ENCODE results near the gene WFDC1.

WFDC1 gene

DNA sequence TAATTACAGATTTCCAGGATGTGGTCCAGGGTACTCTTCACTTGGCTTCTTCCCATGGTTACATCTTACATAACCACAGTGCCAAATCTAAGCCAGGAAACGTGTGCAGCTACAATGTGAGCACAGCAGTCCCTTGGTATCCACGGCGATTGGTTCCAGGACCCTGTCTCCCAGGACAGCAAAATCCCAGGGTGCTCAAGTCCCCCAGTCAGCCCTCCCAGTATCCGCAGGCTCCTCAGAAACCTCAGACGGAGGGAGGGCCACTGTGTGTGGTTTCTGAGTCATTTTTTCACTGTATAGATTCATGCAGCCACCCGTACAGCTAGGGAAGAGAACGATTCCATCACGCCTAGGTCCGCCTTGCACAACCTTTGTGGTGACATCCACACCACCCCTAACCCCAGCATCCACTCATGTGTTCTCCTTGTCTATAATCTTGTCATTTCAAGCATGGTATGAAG, 62.5 kb downstream of the WFDC1 start:
- no peak for DNase-seq

DNA sequence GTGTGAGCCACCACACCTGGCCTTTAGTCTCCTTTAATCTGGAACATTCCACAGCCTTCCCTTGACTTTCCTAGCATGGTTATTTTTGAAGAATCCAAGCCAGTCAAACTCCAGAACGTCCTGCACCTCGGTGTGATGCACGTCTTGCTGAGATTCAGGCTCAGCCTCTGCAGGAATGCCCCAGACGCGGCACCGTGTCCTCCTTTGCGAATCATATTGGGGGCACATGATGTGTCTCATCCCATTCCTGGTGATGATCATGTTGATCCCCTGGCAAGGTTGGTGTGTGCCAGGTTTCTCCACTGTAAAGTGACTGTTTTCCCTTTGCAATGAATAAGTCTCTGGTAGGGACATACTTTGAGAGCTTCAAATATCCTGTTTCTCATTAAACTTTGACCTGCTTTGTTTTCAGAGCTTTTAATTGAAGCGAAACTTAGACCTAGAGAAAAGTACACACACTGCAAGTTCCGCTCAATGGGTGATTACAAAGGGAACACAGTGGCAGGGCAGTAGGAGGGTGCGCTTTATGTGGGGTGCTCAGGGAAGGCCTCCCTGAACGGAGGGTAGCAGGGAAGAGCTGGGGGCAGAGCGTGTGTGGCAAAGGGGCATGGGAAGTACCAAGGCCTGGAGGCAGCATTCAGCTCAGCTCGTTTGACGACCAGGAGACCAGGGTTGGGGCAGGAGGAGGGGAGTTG, 64.1 kb downstream of the WFDC1 start:
- no peak for DNase-seq

- no peak for DNase-seq
Observed at GRCh38 chr16:84359326-84359725, 64.6 kb downstream of the WFDC1 start.

DNA sequence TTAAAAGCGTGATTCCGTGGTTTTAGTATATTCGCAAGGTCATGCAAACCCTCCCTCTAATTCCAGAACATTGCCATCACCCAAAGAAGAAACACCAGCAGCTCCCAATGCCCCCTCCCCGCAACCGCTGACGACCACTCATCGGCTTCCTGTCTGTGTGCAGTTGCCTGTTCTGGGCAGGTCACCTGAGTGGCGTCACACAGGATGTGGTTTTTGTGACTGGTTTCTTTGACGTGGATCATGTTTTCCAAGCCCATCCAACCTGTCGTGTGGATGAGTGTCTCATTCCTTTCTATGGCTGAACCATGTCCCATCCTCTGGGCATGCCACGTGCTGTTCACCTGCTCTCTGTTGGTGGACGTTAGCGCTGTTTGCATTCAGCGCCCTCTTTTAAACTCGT, 65.5 kb downstream of the WFDC1 start:
- DNase-seq = no peak

DNA sequence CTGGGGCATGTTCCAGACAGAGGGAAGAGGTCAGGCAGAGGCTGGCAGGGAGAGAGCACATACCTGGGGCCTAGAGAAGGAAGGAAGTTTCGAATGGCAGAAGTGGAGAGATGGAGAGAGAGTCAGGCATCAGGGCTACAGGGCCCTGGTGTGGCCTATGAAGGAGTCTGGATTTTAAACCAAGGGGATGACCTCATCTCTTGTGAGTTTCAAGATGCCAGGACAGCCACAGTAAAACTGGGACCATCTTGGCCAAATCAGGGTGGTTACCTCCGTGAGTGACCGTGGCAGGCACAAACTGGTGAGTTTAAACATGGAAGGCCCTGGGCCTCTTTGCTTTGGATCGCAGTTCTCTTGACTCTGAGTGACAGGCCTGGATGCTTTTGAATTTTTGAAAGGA, 66.1 kb downstream of the WFDC1 start:
- DNase-seq = no peak

DNA sequence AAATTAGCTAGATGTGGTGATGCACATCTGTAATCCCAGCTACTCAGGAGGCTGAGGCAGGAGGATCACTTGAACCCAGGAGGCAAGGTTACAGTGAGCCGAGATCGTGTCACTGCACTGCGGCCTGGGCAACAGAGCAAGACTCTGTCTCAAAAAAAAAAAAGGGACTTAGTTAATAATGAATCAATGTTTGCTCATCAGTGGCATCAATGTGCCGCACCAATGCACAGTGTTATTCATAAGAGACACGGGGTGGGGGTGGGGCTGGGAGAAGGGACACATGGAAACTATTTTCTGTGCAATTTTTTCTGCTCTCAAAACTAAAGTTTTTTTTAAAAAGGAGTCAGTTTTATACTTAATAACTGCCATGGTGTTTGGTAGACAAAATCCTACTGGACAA, 66.9 kb downstream of the WFDC1 start:
- DNase-seq = no peak

DNA sequence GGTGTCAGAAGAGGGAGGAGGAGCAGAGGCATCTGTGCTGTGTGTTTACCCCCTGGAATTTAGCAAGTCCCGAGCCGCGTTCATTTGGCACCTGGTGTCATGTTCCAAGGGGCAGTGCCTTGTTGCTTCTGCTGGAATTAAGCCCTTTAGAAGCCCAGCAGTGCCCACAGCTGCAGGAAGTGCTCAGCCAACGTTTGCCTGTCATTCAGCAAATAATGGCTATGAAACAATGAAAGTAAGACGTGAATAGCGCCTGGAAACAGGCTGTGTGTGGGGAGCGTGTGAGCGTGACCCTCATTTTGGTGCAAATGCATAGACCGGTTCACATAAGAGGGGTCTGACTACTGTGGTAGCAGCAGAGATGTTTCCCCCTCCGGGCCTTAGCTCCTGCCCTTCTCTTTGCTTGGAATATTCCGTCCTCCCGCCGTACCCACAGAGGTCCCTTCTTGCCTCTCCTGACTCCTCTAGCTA, 67.8 kb downstream of the WFDC1 start:
- no peak for DNase-seq

- no peak for DNase-seq
Observed at GRCh38 chr16:84366208-84366607, 71.5 kb downstream of the WFDC1 start.

DNA sequence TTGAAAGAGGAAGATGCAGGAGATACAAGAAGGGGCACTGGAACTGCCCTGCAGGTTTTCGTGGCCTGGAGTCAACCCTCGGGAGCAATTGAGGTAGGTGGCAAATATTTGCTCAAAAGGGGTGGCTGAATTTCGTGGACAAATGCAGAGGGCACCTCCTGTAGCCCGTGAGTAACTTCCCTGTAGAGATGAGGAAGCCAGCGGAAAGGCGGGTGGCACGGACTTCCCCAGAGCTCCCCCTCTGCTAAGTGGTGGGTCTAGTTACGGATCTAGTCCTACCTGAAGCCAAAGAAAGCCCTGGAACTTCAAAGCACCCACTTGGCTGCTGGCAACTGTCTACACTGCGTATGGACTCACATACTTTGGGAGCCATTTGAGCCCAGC, 72.6 kb downstream of the WFDC1 start:
- no peak for DNase-seq

- no peak for DNase-seq
Observed at GRCh38 chr16:84367750-84368307, 73.2 kb downstream of the WFDC1 start.

GRCh38 chr16:84368308-84368996, 73.8 kb downstream of the WFDC1 start, which contains the start of gene ATP2C2:
Gene ATP2C2, plus strand, starts transcription at chr16:84368538. Its CDS starts 78 bp downstream, at chr16:84368616.
- no peak for DNase-seq

GRCh38 chr16:84369105-84369504, 74.4 kb downstream of the WFDC1 start:
- no peak for DNase-seq

GRCh38 chr16:84369938-84370627, 75.4 kb downstream of the WFDC1 start:
- no peak for DNase-seq

- DNase-seq = no peak
Observed at GRCh38 chr16:84370723-84371552, 76.3 kb downstream of the WFDC1 start.

- DNase-seq = no peak
Observed at GRCh38 chr16:84371553-84371865, 76.8 kb downstream of the WFDC1 start.

DNA sequence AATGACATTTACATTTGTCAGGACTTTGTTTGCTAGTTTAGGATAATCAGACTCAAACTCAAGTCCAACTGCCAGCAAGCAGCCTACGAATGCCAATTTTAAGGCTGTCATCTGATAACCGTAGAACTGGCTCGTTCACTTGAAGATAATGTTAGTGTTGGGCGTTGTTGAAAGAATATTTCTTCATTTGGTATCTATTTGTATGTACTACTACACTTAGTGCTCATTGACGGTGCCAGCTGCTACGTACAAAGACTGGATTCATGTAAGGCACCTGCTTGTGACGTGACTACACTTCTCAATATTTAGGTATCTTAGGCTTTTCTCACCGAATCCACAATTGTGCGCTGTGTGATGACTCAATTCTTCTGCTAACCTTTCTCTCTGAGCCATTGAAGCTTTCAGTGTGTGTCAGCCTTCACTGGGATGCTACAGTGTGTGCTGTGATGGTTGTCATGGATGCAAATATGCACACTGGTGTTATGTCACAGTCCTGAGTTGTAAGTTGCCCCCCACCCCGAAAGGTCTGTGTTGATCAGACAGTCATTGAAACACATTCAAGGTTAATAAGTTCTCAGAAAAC, 79.3 kb downstream of the WFDC1 start:
- DNase-seq = no peak

DNA sequence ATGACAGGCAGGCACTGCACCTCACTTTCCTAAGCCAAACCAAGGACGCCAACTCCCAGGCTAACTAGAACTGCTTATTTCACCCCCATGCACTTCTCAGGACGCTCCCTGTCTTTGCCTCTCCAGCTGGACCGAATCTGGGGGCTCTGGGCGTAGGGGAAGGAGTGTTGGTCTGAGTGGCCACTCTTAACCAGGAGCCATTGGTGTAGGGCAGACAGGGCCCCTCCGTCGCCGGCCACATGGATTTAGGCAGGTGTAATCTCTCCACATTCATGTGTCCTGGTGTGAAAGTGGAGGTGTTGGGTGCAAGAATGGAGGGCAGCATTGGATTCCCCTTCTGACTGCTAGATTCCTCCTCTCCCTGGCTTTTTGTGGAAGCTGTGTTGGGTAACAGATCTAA, 83.4 kb downstream of the WFDC1 start:
- no peak for DNase-seq

GRCh38 chr16:84378567-84378966, 83.9 kb downstream of the WFDC1 start:
- DNase-seq = no peak

GRCh38 chr16:84379008-84379708, 84.5 kb downstream of the WFDC1 start:
- DNase-seq = no peak
